PFSK-1 (cell line): Measurements from ENCODE around the gene TCF25.

ENCODE experiments used
- FOXP2 ChIP-seq: optimal IDR thresholded peaks from 2 replicates; pipeline ENCODE3; 2011; ENCODE audit warnings: borderline replicate concordance, control low read depth, inconsistent platforms; ENCODE audit not compliant: insufficient read depth; ENCODE audit errors: extremely low read length, extremely low read depth
- POLR2AphosphoS5 ChIP-seq: IDR thresholded peaks from 2 replicates; pipeline ENCODE4 v1.6.1; 2012; ENCODE audit warnings: low read depth, mild to moderate bottlenecking, control low read depth, low read length, moderate library complexity
- SIN3A ChIP-seq: IDR thresholded peaks from 2 replicates; pipeline ENCODE4 v1.6.1; 2012; ENCODE audit warnings: mild to moderate bottlenecking, low read length, moderate library complexity, borderline replicate concordance; ENCODE audit not compliant: insufficient read depth
- TAF1 ChIP-seq: IDR thresholded peaks from 2 replicates; pipeline ENCODE4 v1.6.1; 2012; ENCODE audit warnings: low read length, control low read depth, borderline replicate concordance; ENCODE audit not compliant: insufficient read depth
- TF ChIP-seq, protein P1 (sequence below), 2 experiments: IDR thresholded peaks; 2 replicates each; pipeline versions ENCODE4 v1.6.1 to v1.8.0; 2011 to 2012; ENCODE audit warnings: low read depth in 2 of 2, low read length in 2 of 2, control low read depth in 1 of 2, inconsistent platforms in 1 of 2, mild to moderate bottlenecking in 1 of 2, moderate library complexity in 1 of 2; ENCODE audit not compliant: insufficient read depth in 1 of 2

TCF25 gene

DNA sequence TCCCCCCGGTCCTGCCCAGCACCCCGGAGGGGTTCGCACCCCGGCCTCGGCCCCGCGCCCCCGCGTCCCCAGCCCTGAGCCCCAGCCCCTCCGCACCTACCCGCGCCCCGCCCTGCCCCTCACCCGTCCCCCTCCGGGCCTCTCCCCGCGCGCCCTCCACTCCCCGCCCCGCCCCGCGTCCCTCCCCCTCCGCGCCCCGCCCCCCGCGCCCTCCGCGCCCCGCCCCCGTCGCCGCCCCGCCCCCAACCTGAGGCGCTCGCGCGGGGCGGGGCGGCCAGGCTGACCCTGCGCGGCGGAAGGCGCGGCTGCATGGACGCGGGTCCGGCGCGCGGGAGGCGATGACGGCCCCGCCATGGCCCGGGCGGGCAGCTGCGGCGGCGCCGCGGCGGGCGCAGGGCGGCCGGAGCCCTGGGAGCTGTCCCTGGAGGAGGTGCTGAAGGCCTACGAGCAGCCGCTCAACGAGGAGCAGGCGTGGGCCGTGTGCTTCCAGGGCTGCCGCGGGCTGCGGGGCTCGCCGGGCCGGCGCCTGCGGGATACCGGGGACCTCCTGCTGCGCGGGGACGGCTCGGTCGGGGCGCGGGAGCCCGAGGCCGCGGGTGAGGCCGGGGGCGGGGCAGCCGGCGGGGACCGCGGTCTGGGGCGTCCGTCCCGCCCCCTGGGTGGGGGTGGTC lies 45.1 kb upstream of the TCF25 start, which contains the start of gene SPIRE2:
TSS of gene SPIRE2 (plus strand) at position 277 of the 671 bp plus-strand sequence. CDS start at position 353, 76 bp downstream.
- TF ChIP-seq FOXP2 (peak; percentile 33), TAF1 (no peak)
- TF ChIP-seq, protein P1, sequence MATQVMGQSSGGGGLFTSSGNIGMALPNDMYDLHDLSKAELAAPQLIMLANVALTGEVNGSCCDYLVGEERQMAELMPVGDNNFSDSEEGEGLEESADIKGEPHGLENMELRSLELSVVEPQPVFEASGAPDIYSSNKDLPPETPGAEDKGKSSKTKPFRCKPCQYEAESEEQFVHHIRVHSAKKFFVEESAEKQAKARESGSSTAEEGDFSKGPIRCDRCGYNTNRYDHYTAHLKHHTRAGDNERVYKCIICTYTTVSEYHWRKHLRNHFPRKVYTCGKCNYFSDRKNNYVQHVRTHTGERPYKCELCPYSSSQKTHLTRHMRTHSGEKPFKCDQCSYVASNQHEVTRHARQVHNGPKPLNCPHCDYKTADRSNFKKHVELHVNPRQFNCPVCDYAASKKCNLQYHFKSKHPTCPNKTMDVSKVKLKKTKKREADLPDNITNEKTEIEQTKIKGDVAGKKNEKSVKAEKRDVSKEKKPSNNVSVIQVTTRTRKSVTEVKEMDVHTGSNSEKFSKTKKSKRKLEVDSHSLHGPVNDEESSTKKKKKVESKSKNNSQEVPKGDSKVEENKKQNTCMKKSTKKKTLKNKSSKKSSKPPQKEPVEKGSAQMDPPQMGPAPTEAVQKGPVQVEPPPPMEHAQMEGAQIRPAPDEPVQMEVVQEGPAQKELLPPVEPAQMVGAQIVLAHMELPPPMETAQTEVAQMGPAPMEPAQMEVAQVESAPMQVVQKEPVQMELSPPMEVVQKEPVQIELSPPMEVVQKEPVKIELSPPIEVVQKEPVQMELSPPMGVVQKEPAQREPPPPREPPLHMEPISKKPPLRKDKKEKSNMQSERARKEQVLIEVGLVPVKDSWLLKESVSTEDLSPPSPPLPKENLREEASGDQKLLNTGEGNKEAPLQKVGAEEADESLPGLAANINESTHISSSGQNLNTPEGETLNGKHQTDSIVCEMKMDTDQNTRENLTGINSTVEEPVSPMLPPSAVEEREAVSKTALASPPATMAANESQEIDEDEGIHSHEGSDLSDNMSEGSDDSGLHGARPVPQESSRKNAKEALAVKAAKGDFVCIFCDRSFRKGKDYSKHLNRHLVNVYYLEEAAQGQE (IDR thresholded peaks at IDR 0.05; ENCODE audit: insufficient read depth in 1 of 2, low read depth in 2 of 2, low read length in 2 of 2), result peak; percentile 84 to 92

- no peak for TF ChIP-seq POLR2AphosphoS5
- no peak for TF ChIP-seq TAF1
- TF ChIP-seq SIN3A, result no peak
- no peak for TF ChIP-seq FOXP2
- TF ChIP-seq, protein P1 (IDR thresholded peaks at IDR 0.05; ENCODE audit: insufficient read depth in 1 of 2, low read depth in 2 of 2, low read length in 2 of 2), result no peak
Measured at GRCh38 chr16:89828870-89829629, 44.3 kb upstream of the TCF25 start.

DNA sequence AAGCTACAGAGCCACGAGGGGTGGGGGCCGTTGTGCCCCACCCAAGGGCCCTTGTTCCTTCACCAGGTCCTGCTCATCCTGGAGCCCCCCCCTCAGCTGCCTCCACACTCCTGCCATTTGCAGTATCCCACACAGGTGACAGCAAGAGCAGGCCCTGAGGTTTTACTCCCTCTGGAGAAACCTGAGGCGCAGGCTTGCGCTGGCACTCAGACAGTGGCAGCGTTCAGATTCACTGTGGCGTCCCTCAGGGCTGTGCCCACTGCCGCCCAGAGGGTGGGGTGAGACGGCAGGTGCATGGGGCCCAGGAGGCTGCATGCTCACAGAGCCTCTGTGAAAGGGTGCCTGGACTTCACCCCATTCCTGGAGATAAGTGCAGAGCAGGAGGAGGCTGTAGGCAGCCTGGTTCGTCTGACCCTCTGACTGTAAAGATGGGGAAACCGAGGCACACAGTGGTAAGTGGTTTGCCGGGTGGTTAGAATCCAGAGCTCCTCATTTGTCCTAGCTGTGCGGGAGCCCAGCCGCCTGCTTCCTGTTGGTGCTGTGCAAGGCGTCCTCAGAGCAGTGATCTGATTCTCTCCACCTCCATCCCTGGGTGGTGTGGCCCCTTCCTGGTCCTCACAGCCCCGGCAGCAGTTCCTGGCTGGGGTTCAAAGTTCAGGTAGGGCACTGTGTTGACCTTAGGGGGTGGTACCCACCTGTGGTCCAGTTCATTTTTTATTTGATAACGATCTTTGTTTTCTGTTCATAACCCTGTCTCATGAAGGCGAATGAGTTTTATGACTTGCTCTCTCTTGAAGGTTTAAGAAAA lies 43.6 kb upstream of the TCF25 start:
- no peak for TF ChIP-seq POLR2AphosphoS5
- TF ChIP-seq SIN3A, result no peak
- TF ChIP-seq, protein P1 (IDR thresholded peaks at IDR 0.05; ENCODE audit: insufficient read depth in 1 of 2, low read depth in 2 of 2, low read length in 2 of 2), result no peak
- no peak for TF ChIP-seq TAF1
- TF ChIP-seq FOXP2, result no peak

DNA sequence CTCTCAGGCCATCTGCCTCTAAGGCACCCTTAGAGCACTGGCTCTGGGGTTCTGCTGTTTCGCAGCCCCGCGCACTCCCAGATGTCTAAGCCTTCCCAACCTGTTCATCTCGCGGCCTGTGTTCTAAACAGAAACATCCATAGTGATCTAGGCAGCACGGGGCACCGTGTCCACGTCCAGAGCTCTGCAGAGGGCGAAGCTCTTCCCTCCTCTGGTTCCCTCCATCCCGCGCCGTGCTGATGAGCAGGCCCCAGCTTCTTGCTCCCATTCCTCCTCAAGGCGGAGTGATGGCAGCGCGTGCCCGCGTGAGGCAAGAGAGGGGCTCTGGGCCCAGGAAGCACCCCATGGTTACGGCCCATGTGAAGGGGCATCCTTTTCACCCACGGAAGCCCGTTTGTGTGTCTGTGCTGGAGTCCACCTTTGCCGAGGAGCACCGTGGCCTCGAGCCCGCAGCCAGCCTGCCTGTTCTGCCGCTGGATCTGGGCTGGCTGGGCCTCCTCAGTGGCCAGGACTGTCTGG lies 41.5 kb upstream of the TCF25 start:
- TF ChIP-seq TAF1, result no peak
- TF ChIP-seq, protein P1 (IDR thresholded peaks at IDR 0.05; ENCODE audit: insufficient read depth in 1 of 2, low read depth in 2 of 2, low read length in 2 of 2), result no peak
- TF ChIP-seq SIN3A, result no peak
- no peak for TF ChIP-seq FOXP2
- TF ChIP-seq POLR2AphosphoS5, result no peak
